Transverse colon (tissue), 3 donors: ENCODE results near the gene FCHSD2.

ENCODE experiments used
- POLR2A ChIP-seq: fragments of 450-650 bp; IDR thresholded peaks from one replicate; pipeline ENCODE4 v1.6.1; 2016; ENCODE audit warnings: antibody characterized with exemption, mild to moderate bottlenecking, moderate library complexity
- TF ChIP-seq, protein P1 (sequence below), 5 experiments: fragments of 200-600 bp in 3 of 5; fragments of 450-650 bp in 2 of 5; sonication (generic) in 3 of 5; IDR thresholded peaks; 1 replicate in 2 of 5; 2 replicates in 3 of 5; pipeline ENCODE4 v1.5.1; 2016 to 2017; ENCODE audit warnings: antibody characterized with exemption in 5 of 5, inconsistent platforms in 3 of 5, mild to moderate bottlenecking in 2 of 5, moderate library complexity in 1 of 5

DNA sequence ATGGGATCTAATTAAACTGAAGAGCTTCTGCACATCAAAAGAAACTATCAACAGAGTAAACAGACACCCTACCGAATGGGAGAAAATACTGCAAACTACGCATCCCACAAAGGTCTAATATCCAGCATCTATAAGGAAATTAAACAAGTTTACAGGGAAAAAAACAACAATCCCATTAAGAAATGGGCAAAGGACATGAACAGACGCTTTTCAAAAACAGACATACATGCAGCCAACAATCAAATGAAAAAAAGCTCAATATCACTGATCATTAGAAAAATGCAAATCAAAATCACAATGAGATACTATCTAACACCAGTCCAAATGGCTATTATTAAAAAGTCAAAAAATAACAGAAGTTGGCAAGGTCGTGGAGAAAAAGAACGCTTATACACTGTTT, 117.5 kb downstream of the FCHSD2 start:
- TF ChIP-seq, protein P1, sequence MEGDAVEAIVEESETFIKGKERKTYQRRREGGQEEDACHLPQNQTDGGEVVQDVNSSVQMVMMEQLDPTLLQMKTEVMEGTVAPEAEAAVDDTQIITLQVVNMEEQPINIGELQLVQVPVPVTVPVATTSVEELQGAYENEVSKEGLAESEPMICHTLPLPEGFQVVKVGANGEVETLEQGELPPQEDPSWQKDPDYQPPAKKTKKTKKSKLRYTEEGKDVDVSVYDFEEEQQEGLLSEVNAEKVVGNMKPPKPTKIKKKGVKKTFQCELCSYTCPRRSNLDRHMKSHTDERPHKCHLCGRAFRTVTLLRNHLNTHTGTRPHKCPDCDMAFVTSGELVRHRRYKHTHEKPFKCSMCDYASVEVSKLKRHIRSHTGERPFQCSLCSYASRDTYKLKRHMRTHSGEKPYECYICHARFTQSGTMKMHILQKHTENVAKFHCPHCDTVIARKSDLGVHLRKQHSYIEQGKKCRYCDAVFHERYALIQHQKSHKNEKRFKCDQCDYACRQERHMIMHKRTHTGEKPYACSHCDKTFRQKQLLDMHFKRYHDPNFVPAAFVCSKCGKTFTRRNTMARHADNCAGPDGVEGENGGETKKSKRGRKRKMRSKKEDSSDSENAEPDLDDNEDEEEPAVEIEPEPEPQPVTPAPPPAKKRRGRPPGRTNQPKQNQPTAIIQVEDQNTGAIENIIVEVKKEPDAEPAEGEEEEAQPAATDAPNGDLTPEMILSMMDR (IDR thresholded peaks at IDR 0.05), result no peak
- no peak for TF ChIP-seq POLR2A
